GM20431 (cell line): ENCODE results near the gene TRIM46.
"Not testable (repeated sequence)": the region's sequence is repeated elsewhere in the genome, so short reads cannot be mapped to it uniquely, and the experiment has no call there.

Source experiments
- in situ Hi-C: fragments of 300-500 bp; cut with MseI, MboI; formaldehyde crosslinking; loops from one replicate; pipeline ENCODE4 v1.15.0; 2020; ENCODE audit warnings: low sequenced_read_pairs; ENCODE audit not compliant: unreplicated experiment

TRIM46 gene

GRCh38 chr1:155223047-155223446 lies 49.4 kb downstream of the TRIM46 start:
- in situ Hi-C loops = no loop called here

GRCh38 chr1:155225404-155225759 lies 51.7 kb downstream of the TRIM46 start:
- in situ Hi-C loops = not testable (repeated sequence)

GRCh38 chr1:155226188-155226909 lies 52.7 kb downstream of the TRIM46 start:
- in situ Hi-C loops = no loop called here

GRCh38 chr1:155226910-155227260 lies 53.2 kb downstream of the TRIM46 start:
- in situ Hi-C loops = no loop called here

GRCh38 chr1:155227261-155228095 lies 53.8 kb downstream of the TRIM46 start:
- in situ Hi-C loops = no loop called here

GRCh38 chr1:155228096-155228427 lies 54.4 kb downstream of the TRIM46 start:
- in situ Hi-C loops = no loop called here

GRCh38 chr1:155231302-155231701 lies 57.7 kb downstream of the TRIM46 start:
- in situ Hi-C loops = not testable (repeated sequence)

- in situ Hi-C loops = not testable (repeated sequence)
Measured at GRCh38 chr1:155232001-155232978, 58.6 kb downstream of the TRIM46 start.

- in situ Hi-C loops = not testable (repeated sequence)
Measured at GRCh38 chr1:155233502-155233901, 59.9 kb downstream of the TRIM46 start.
